Measurements from ENCODE around the gene ATOX1.
"Not testable (repeated sequence)": the region's sequence is repeated elsewhere in the genome, so short reads cannot be mapped to it uniquely, and the experiment has no call there.

Gene ATOX1

GRCh38 chr5:151698081-151698480, 60.4 kb downstream of the ATOX1 start:
- not testable (repeated sequence) for DNase-seq (ENCODE audit: low read depth in 2 of 2)

- no peak for DNase-seq (ENCODE audit: low read depth in 2 of 2)
Measured at GRCh38 chr5:151697452-151697851, 61.0 kb downstream of the ATOX1 start.

GRCh38 chr5:151696470-151697061, 61.9 kb downstream of the ATOX1 start:
- no peak for DNase-seq (ENCODE audit: low read depth in 2 of 2)

- DNase-seq (ENCODE audit: low read depth in 2 of 2) = no peak
Measured at GRCh38 chr5:151695464-151695863, 63.0 kb downstream of the ATOX1 start.

GRCh38 chr5:151694035-151694485, 64.4 kb downstream of the ATOX1 start:
- DNase-seq (ENCODE audit: low read depth in 2 of 2) = no peak

Data from stimulated activated CD8-positive, alpha-beta memory T cell treated with anti-CD3 and anti-CD28 coated beads, Interleukin-7, amount 100 ng/mL, for 4 hours (primary cell).